GM18873 (cell line): ENCODE results near the gene ADAMTSL2.

Source experiments
- ATAC-seq: cut with Tn5 transposase; IDR thresholded peaks from one replicate; pipeline ENCODE4 v1.9.1; 2021; ENCODE audit warnings: mild to moderate bottlenecking, moderate library complexity, moderate number of reproducible peaks; ENCODE audit not compliant: unreplicated experiment, low FRiP score

ADAMTSL2 gene

GRCh38 chr9:133516256-133516960 is 18.1 kb upstream of the ADAMTSL2 start:
- no peak for ATAC-seq

GRCh38 chr9:133516961-133517350 is 17.5 kb upstream of the ADAMTSL2 start:
- no peak for ATAC-seq

GRCh38 chr9:133517711-133518110 is 16.8 kb upstream of the ADAMTSL2 start:
- ATAC-seq, result no peak

- ATAC-seq, result no peak
These were observed 16.3 kb upstream of the ADAMTSL2 start for GRCh38 chr9:133518200-133518599.

GRCh38 chr9:133518706-133519449 is 15.6 kb upstream of the ADAMTSL2 start:
- ATAC-seq, result no peak

- no peak for ATAC-seq
These were observed 14.8 kb upstream of the ADAMTSL2 start for GRCh38 chr9:133519693-133520092.

- no peak for ATAC-seq
These were observed 14.2 kb upstream of the ADAMTSL2 start for GRCh38 chr9:133520121-133520835.

- no peak for ATAC-seq
These were observed 13.1 kb upstream of the ADAMTSL2 start for GRCh38 chr9:133521122-133522072.

GRCh38 chr9:133522073-133522910 is 12.2 kb upstream of the ADAMTSL2 start:
- no peak for ATAC-seq

- ATAC-seq, result no peak
These were observed 11.4 kb upstream of the ADAMTSL2 start for GRCh38 chr9:133523106-133523505.

GRCh38 chr9:133524146-133524545 is 10.4 kb upstream of the ADAMTSL2 start:
- ATAC-seq, result no peak

- ATAC-seq, result no peak
These were observed 9.8 kb upstream of the ADAMTSL2 start, which contains the start of gene MYMK for GRCh38 chr9:133524679-133525228. MYMK (minus strand) TSS chr9:133524959; CDS start chr9:133524844, 115 bp downstream.

GRCh38 chr9:133525677-133526076 is 8.8 kb upstream of the ADAMTSL2 start:
- ATAC-seq, result no peak

GRCh38 chr9:133526721-133527321 is 7.7 kb upstream of the ADAMTSL2 start:
- no peak for ATAC-seq

- ATAC-seq, result no peak
These were observed 7.0 kb upstream of the ADAMTSL2 start for GRCh38 chr9:133527444-133527920.

- no peak for ATAC-seq
These were observed 6.3 kb upstream of the ADAMTSL2 start for GRCh38 chr9:133528001-133528875.

- no peak for ATAC-seq
These were observed 5.6 kb upstream of the ADAMTSL2 start for GRCh38 chr9:133528876-133529241.

GRCh38 chr9:133529457-133529856 is 5.0 kb upstream of the ADAMTSL2 start:
- ATAC-seq, result no peak
